ENCODE data around the gene UBR2.
"Not testable (repeated sequence)": the region's sequence is repeated elsewhere in the genome, so short reads cannot be mapped to it uniquely, and the experiment has no call there.

UBR2 gene

GRCh38 chr6:42693725-42694323 lies 130.0 kb downstream of the UBR2 start:
- no peak for DNase-seq

- no peak for DNase-seq
Observed at GRCh38 chr6:42694586-42694985, 130.8 kb downstream of the UBR2 start.

- no peak for DNase-seq
Observed at GRCh38 chr6:42696526-42697267, 132.9 kb downstream of the UBR2 start.

- no peak for DNase-seq
Observed at GRCh38 chr6:42697268-42697655, 133.4 kb downstream of the UBR2 start.

GRCh38 chr6:42698217-42698616 lies 134.4 kb downstream of the UBR2 start:
- DNase-seq = no peak

- no peak for DNase-seq
Observed at GRCh38 chr6:42702200-42702599, 138.4 kb downstream of the UBR2 start.

GRCh38 chr6:42702786-42703185 lies 139.0 kb downstream of the UBR2 start:
- not testable (repeated sequence) for DNase-seq

- DNase-seq = no peak
Observed at GRCh38 chr6:42704251-42704936, 140.6 kb downstream of the UBR2 start.

- no peak for DNase-seq
Observed at GRCh38 chr6:42704937-42705374, 141.1 kb downstream of the UBR2 start.

- no peak for DNase-seq
Observed at GRCh38 chr6:42707595-42707994, 143.8 kb downstream of the UBR2 start.

GRCh38 chr6:42708096-42708495 lies 144.3 kb downstream of the UBR2 start:
- no peak for DNase-seq

GRCh38 chr6:42709871-42710270 lies 146.0 kb downstream of the UBR2 start:
- DNase-seq = no peak

GRCh38 chr6:42710316-42710715 lies 146.5 kb downstream of the UBR2 start:
- DNase-seq = no peak

- no peak for DNase-seq
Observed at GRCh38 chr6:42711930-42712329, 148.1 kb downstream of the UBR2 start.

GRCh38 chr6:42714098-42714761 lies 150.4 kb downstream of the UBR2 start:
- no peak for DNase-seq

GRCh38 chr6:42715871-42716270 lies 152.0 kb downstream of the UBR2 start:
- DNase-seq = no peak

- DNase-seq = no peak
Observed at GRCh38 chr6:42720739-42721138, 156.9 kb downstream of the UBR2 start.

- DNase-seq = no peak
Observed at GRCh38 chr6:42722497-42722896, 158.7 kb downstream of the UBR2 start, which contains the start of gene PRPH2. TSS of gene PRPH2 (minus strand) at chr6:42722597. CDS start at chr6:42722334, 263 bp downstream.

- no peak for DNase-seq
Observed at GRCh38 chr6:42724825-42725224, 161.0 kb downstream of the UBR2 start.

- no peak for DNase-seq
Observed at GRCh38 chr6:42726026-42726425, 162.2 kb downstream of the UBR2 start.

- DNase-seq = peak; percentile 67
Observed at GRCh38 chr6:42726485-42727086, 162.8 kb downstream of the UBR2 start.

- no peak for DNase-seq
Observed at GRCh38 chr6:42727087-42727611, 163.3 kb downstream of the UBR2 start.

GRCh38 chr6:42727627-42728026 lies 163.8 kb downstream of the UBR2 start:
- DNase-seq = no peak
